CD14-positive monocyte (primary cell): ENCODE results near the gene ACACA. TPM values are rescaled to one million over a fixed set of nuclear protein-coding genes. Genes with fewer than 3 reads are reported as not detected.
A peak's percentile ranks its signal among the peaks of the same experiment; 100 is the strongest.

Experiments used
- DNase-seq, 3 donors: peaks; one replicate each; pipeline ENCODE4 v3.0.0-alpha.2; 2011 to 2022
- H2AFZ ChIP-seq: 2 replicates; pipeline ENCODE4 v1.6.0; 2012; ENCODE audit warnings: mild to moderate bottlenecking, low read depth, low read length, inconsistent platforms; ENCODE audit not compliant: insufficient read depth, poor library complexity, severe bottlenecking
- H3K27ac ChIP-seq, 2 donors: 1 replicate in 1 of 2; 2 replicates in 1 of 2; pipeline ENCODE4 v1.5.1; 2012 to 2013; ENCODE audit warnings: low read length in 2 of 2, control low read depth in 1 of 2, inconsistent platforms in 1 of 2, low read depth in 1 of 2, mild to moderate bottlenecking in 1 of 2
- H3K27me3 ChIP-seq, 2 donors: one replicate each; pipeline versions ENCODE4 v1.6.0 to v1.6.1; 2011 to 2013; ENCODE audit warnings: low read length in 2 of 2; ENCODE audit not compliant: control insufficient read depth in 2 of 2, insufficient read depth in 2 of 2
- H3K36me3 ChIP-seq, 2 donors: replicated peaks in 1 of 2; 1 replicate in 1 of 2; 2 replicates in 1 of 2; pipeline versions ENCODE4 v1.5.1 to v1.6.1; 2012 to 2013; ENCODE audit warnings: low read length in 2 of 2, control low read depth in 1 of 2, inconsistent platforms in 1 of 2, mild to moderate bottlenecking in 1 of 2; ENCODE audit not compliant: insufficient read depth in 2 of 2, control insufficient read depth in 1 of 2
- H3K4me1 ChIP-seq, 2 donors: 1 replicate in 1 of 2; 2 replicates in 1 of 2; pipeline versions ENCODE4 v1.5.1 to v1.6.1; 2012 to 2013; ENCODE audit warnings: low read length in 2 of 2, control low read depth in 1 of 2, inconsistent platforms in 1 of 2, mild to moderate bottlenecking in 1 of 2, moderate library complexity in 1 of 2; ENCODE audit not compliant: insufficient read depth in 2 of 2, control insufficient read depth in 1 of 2
- H3K4me2 ChIP-seq: replicated peaks from 2 replicates; pipeline ENCODE3; 2012; ENCODE audit warnings: low read length, moderate library complexity, mild to moderate bottlenecking; ENCODE audit not compliant: poor library complexity, severe bottlenecking; ENCODE audit errors: extremely low read depth
- H3K4me3 ChIP-seq, 3 experiments: fragments of 200-600 bp in 1 of 3; sonication (generic) in 1 of 3; replicated peaks in 1 of 3; 1 replicate in 2 of 3; 2 replicates in 1 of 3; pipeline ENCODE4 v1.5.1; 2011 to 2013; ENCODE audit warnings: low read length in 3 of 3, mild to moderate bottlenecking in 3 of 3, control low read depth in 2 of 3, low read depth in 2 of 3, inconsistent platforms in 1 of 3, moderate library complexity in 1 of 3
- H3K79me2 ChIP-seq: 2 replicates; pipeline ENCODE4 v1.6.0; 2012; ENCODE audit warnings: mild to moderate bottlenecking, control low read depth, inconsistent platforms, low read length, moderate library complexity; ENCODE audit not compliant: insufficient read depth
- H3K9ac ChIP-seq: 2 replicates; pipeline ENCODE4 v1.6.0; 2017; ENCODE audit warnings: low read length, mild to moderate bottlenecking; ENCODE audit not compliant: insufficient read depth, poor library complexity, severe bottlenecking
- H3K9me3 ChIP-seq, 2 donors: replicated peaks in 1 of 2; 1 replicate in 1 of 2; 2 replicates in 1 of 2; pipeline versions ENCODE4 v1.5.1 to v1.6.1; 2012 to 2013; ENCODE audit warnings: low read length in 2 of 2, control low read depth in 1 of 2; ENCODE audit not compliant: control insufficient read depth in 1 of 2, insufficient read depth in 1 of 2
- H4K20me1 ChIP-seq: 2 replicates; pipeline ENCODE4 v1.6.0; 2012; ENCODE audit warnings: mild to moderate bottlenecking, low read length, control low read depth, moderate library complexity; ENCODE audit not compliant: insufficient read depth
- H3K27ac Mint-ChIP-seq, 7 donors: one replicate each; pipeline ENCODE4 v1.8.0; 2020; ENCODE audit warnings: mild to moderate bottlenecking in 7 of 7, mixed read lengths in 7 of 7, moderate library complexity in 6 of 7, inconsistent platforms in 2 of 7
- H3K27me3 Mint-ChIP-seq, 3 donors: one replicate each; pipeline ENCODE4 v1.8.0; 2021 to 2022; ENCODE audit warnings: low read depth in 3 of 3, mild to moderate bottlenecking in 3 of 3, mixed read lengths in 3 of 3, moderate library complexity in 3 of 3, inconsistent platforms in 1 of 3
- H3K36me3 Mint-ChIP-seq, 2 donors: one replicate each; pipeline ENCODE4 v1.8.0; 2020; ENCODE audit warnings: mixed read lengths in 2 of 2, inconsistent platforms in 1 of 2, mild to moderate bottlenecking in 1 of 2
- H3K4me1 Mint-ChIP-seq: one replicate; pipeline ENCODE4 v1.8.0; 2020; ENCODE audit warnings: mild to moderate bottlenecking, mixed read lengths
- H3K4me3 Mint-ChIP-seq, 2 donors: one replicate each; pipeline ENCODE4 v1.8.0; 2020; ENCODE audit warnings: mild to moderate bottlenecking in 2 of 2, mixed read lengths in 2 of 2, moderate library complexity in 1 of 2
- H3K9me3 Mint-ChIP-seq, 7 donors: one replicate each; pipeline ENCODE4 v1.8.0; 2020 to 2022; ENCODE audit warnings: mixed read lengths in 7 of 7, mild to moderate bottlenecking in 6 of 7, moderate library complexity in 6 of 7, inconsistent platforms in 2 of 7
- WGBS: methylation state at CpG from one replicate; pipeline ENCODE4 v1.1.5; 2013; ENCODE audit warnings: missing lambda C conversion rate; ENCODE audit not compliant: insufficient coverage; 5-methylcytosine and 5-hydroxymethylcytosine counted together
- intact Hi-C, 2 donors: fragments of 100-400 bp; cut with micrococcal nuclease; formaldehyde crosslinking; loops; one replicate each; pipeline versions ENCODE4 v1.15.0 to v1.15.1; 2023
- polyA plus RNA-seq, 3 donors: library from polyadenylated mRNA; depleted of rRNA in 1 of 3; unstranded in 2 of 3; stranded (reverse) in 1 of 3; fragments of 300-500 nt in 2 of 3; fragments of >200 nt in 1 of 3; fragmentation: Illumina TruSeq in 2 of 3; gene quantifications; 1 replicate in 2 of 3; 2 replicates in 1 of 3; pipeline ENCODE4 v1.2.3, GENCODE V29; 2012 to 2021
- TF ChIP-seq, protein P1 (sequence below): fragments of 200-600 bp; IDR thresholded peaks from one replicate; pipeline ENCODE4 v1.8.0; 2022; ENCODE audit warnings: antibody characterized with exemption, mild to moderate bottlenecking

Gene ACACA
- polyA plus RNA-seq, 3 donors = 3.5 to 4.6 (median 3.8) TPM

DNA sequence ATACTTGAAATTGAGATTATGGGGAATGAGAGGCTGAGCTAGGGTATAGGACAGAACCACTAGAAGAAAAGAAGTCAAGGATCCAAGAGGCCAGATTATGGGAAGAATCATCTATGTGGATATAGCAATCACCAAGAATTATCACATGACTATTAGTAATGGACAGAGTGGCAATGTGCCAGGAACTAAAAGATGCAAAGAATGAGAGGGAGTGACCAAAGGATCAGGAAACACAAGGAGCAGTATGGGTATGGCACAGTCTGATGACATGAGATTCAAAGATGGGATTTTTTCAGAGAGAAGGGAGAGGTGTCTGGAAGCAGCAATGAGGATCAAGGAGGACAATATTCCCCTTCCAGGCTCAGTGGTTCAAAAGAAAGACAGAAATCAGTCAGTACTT lies 245.7 kb downstream of the ACACA start:
- Mint-ChIP-seq H3K27ac (peak overlapping the region in 1 of 7 donors; percentile 71), H3K27me3 (no peaks in the 10 kb centered on the region), H3K4me3 (no peak overlapping the region), H3K36me3 (peaks cover 11 to 28% of the 10 kb centered on the region in 2 donors), H3K9me3 (no peaks in the 10 kb centered on the region), H3K4me1 (peaks cover 4% of the 10 kb centered on the region)
- Histone ChIP-seq H3K36me3 (peaks cover 0 to 4% of the 10 kb centered on the region in 2 donors), H4K20me1 (no peaks in the 10 kb centered on the region), H3K9me3 (no peaks in the 10 kb centered on the region), H3K9ac (no peak overlapping the region), H3K27me3 (no peaks in the 10 kb centered on the region), H3K4me2 (no peak overlapping the region), H3K79me2 (no peaks in the 10 kb centered on the region), H3K4me3 (no peak overlapping the region), H2AFZ (no peak overlapping the region), H3K4me1 (no peaks in the 10 kb centered on the region), H3K27ac (no peak overlapping the region)
- DNase-seq = no peak
- intact Hi-C loops = no loop called here
- TF ChIP-seq, protein P1, sequence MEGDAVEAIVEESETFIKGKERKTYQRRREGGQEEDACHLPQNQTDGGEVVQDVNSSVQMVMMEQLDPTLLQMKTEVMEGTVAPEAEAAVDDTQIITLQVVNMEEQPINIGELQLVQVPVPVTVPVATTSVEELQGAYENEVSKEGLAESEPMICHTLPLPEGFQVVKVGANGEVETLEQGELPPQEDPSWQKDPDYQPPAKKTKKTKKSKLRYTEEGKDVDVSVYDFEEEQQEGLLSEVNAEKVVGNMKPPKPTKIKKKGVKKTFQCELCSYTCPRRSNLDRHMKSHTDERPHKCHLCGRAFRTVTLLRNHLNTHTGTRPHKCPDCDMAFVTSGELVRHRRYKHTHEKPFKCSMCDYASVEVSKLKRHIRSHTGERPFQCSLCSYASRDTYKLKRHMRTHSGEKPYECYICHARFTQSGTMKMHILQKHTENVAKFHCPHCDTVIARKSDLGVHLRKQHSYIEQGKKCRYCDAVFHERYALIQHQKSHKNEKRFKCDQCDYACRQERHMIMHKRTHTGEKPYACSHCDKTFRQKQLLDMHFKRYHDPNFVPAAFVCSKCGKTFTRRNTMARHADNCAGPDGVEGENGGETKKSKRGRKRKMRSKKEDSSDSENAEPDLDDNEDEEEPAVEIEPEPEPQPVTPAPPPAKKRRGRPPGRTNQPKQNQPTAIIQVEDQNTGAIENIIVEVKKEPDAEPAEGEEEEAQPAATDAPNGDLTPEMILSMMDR = no peak

DNA sequence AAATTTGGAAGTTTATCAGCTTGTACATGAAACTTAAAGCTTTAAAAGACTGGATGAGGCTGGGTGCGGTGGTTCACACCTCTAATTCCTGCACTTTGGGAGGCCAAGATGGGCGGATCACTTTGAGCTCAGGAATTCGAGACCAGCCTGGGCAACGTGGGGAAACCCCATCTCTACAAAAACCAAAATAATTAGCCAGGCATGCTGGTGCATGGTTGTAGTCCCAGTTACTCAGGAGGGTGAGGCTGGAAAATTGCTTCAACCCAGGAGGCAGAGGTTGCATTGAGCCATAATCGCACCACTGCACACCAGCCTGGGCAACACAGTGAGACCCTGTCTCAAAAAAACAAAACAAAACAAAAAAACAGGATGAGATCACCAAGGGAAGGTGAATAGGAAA lies 248.3 kb downstream of the ACACA start:
- H2AFZ ChIP-seq = no peak overlapping the region
- no peaks in the 10 kb centered on the region for H3K9me3 ChIP-seq
- WGBS = no CpG with 5 or more reads among the region's 5 CpGs
- intact Hi-C loops = no loop called here
- H3K27ac ChIP-seq = no peak overlapping the region
- no peaks in the 10 kb centered on the region for H3K4me1 ChIP-seq
- H3K79me2 ChIP-seq = no peaks in the 10 kb centered on the region
- TF ChIP-seq, protein P1 = no peak
- Mint-ChIP-seq H3K4me3 (no peak overlapping the region), H3K27me3 (no peaks in the 10 kb centered on the region), H3K36me3 (peaks cover 11 to 30% of the 10 kb centered on the region in 2 donors), H3K9me3 (no peaks in the 10 kb centered on the region), H3K4me1 (peaks cover 4% of the 10 kb centered on the region), H3K27ac (no peak overlapping the region)
- no peak overlapping the region for H3K4me3 ChIP-seq
- no peak for DNase-seq
- no peaks in the 10 kb centered on the region for H4K20me1 ChIP-seq
- no peak overlapping the region for H3K9ac ChIP-seq
- no peak overlapping the region for H3K4me2 ChIP-seq
- peaks cover 0 to 4% of the 10 kb centered on the region in 2 donors for H3K36me3 ChIP-seq
- H3K27me3 ChIP-seq = no peaks in the 10 kb centered on the region
